HepG2 (cell line): ENCODE results near the gene NDUFB10. TPM values are rescaled to one million over a fixed set of nuclear protein-coding genes. Genes with fewer than 3 reads are reported as not detected.

Source experiments
- GABPB1 ChIP-seq: IDR thresholded peaks from 2 replicates; pipeline ENCODE4 v1.6.1; 2016; ENCODE audit warnings: mild to moderate bottlenecking, missing genetic modification reagents, moderate library complexity, missing compliant biosample characterization
- MLXIP ChIP-seq: sonication (generic); formaldehyde crosslinking; IDR thresholded peaks from 2 replicates; pipeline ENCODE4 v1.9.0; 2021; ENCODE audit warnings: missing genetic modification reagents, borderline replicate concordance
- NFIB ChIP-seq: sonication (generic); formaldehyde crosslinking; IDR thresholded peaks from 2 replicates; pipeline ENCODE4 v1.9.0; 2021; ENCODE audit warnings: missing genetic modification reagents, mild to moderate bottlenecking, borderline replicate concordance
- polyA plus RNA-seq, 8 experiments: library from polyadenylated mRNA; depleted of rRNA in 3 of 8; stranded (reverse) in 7 of 8; unstranded in 1 of 8; fragments of >200 nt; fragmentation: Illumina TruSeq in 4 of 8; extraction: Trizol in 4 of 8; gene quantifications; 2 replicates each; pipeline versions ENCODE4 v1.2.1 to v1.2.3, GENCODE V29; 2011 to 2016; ENCODE audit warnings: low read depth in 4 of 8, missing spikeins in 1 of 8, mixed read lengths in 1 of 8; ENCODE audit not compliant: insufficient read depth in 1 of 8
- total RNA-seq, 5 experiments: library from RNA; depleted of rRNA; stranded (reverse); fragments of >200 nt; fragmentation: Illumina TruSeq; extraction: Trizol; gene quantifications; 2 replicates each; pipeline ENCODE4 v1.2.3, GENCODE V29; 2016; ENCODE audit warnings: low read depth in 1 of 5
- TF ChIP-seq, protein P1 (sequence below): sonication (generic); formaldehyde crosslinking; IDR thresholded peaks from 2 replicates; pipeline ENCODE4 v1.4.0; 2020; ENCODE audit warnings: missing genetic modification reagents
- TF ChIP-seq, protein P2 (sequence below), 2 experiments: sonication (generic) in 1 of 2; formaldehyde crosslinking in 1 of 2; IDR thresholded peaks; 2 replicates each; pipeline versions ENCODE4 v1.6.1 to v1.9.0; 2014 to 2022; ENCODE audit warnings: antibody characterized with exemption in 1 of 2, borderline replicate concordance in 1 of 2, inconsistent platforms in 1 of 2, low read depth in 1 of 2, missing genetic modification reagents in 1 of 2

Gene NDUFB10
- total and polyA plus RNA-seq, 2 of the 13 experiments (the other 11 are each of a cell fraction or from before 2014, with no cell fraction given), result 68.6 to 157 TPM

- TF ChIP-seq, protein P1, sequence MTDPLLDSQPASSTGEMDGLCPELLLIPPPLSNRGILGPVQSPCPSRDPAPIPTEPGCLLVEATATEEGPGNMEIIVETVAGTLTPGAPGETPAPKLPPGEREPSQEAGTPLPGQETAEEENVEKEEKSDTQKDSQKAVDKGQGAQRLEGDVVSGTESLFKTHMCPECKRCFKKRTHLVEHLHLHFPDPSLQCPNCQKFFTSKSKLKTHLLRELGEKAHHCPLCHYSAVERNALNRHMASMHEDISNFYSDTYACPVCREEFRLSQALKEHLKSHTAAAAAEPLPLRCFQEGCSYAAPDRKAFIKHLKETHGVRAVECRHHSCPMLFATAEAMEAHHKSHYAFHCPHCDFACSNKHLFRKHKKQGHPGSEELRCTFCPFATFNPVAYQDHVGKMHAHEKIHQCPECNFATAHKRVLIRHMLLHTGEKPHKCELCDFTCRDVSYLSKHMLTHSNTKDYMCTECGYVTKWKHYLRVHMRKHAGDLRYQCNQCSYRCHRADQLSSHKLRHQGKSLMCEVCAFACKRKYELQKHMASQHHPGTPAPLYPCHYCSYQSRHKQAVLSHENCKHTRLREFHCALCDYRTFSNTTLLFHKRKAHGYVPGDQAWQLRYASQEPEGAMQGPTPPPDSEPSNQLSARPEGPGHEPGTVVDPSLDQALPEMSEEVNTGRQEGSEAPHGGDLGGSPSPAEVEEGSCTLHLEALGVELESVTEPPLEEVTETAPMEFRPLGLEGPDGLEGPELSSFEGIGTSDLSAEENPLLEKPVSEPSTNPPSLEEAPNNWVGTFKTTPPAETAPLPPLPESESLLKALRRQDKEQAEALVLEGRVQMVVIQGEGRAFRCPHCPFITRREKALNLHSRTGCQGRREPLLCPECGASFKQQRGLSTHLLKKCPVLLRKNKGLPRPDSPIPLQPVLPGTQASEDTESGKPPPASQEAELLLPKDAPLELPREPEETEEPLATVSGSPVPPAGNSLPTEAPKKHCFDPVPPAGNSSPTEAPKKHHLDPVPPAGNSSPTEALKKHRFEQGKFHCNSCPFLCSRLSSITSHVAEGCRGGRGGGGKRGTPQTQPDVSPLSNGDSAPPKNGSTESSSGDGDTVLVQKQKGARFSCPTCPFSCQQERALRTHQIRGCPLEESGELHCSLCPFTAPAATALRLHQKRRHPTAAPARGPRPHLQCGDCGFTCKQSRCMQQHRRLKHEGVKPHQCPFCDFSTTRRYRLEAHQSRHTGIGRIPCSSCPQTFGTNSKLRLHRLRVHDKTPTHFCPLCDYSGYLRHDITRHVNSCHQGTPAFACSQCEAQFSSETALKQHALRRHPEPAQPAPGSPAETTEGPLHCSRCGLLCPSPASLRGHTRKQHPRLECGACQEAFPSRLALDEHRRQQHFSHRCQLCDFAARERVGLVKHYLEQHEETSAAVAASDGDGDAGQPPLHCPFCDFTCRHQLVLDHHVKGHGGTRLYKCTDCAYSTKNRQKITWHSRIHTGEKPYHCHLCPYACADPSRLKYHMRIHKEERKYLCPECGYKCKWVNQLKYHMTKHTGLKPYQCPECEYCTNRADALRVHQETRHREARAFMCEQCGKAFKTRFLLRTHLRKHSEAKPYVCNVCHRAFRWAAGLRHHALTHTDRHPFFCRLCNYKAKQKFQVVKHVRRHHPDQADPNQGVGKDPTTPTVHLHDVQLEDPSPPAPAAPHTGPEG (CRISPR knock-in tag), result no peak
- no peak for TF ChIP-seq MLXIP
- TF ChIP-seq NFIB (CRISPR knock-in tag), result no peak
- TF ChIP-seq, protein P2, sequence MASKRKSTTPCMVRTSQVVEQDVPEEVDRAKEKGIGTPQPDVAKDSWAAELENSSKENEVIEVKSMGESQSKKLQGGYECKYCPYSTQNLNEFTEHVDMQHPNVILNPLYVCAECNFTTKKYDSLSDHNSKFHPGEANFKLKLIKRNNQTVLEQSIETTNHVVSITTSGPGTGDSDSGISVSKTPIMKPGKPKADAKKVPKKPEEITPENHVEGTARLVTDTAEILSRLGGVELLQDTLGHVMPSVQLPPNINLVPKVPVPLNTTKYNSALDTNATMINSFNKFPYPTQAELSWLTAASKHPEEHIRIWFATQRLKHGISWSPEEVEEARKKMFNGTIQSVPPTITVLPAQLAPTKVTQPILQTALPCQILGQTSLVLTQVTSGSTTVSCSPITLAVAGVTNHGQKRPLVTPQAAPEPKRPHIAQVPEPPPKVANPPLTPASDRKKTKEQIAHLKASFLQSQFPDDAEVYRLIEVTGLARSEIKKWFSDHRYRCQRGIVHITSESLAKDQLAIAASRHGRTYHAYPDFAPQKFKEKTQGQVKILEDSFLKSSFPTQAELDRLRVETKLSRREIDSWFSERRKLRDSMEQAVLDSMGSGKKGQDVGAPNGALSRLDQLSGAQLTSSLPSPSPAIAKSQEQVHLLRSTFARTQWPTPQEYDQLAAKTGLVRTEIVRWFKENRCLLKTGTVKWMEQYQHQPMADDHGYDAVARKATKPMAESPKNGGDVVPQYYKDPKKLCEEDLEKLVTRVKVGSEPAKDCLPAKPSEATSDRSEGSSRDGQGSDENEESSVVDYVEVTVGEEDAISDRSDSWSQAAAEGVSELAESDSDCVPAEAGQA (IDR thresholded peaks at IDR 0.05; ENCODE audit: low read depth), result no peak
- TF ChIP-seq, protein P2 (CRISPR knock-in tag; IDR thresholded peaks at IDR 0.05; ENCODE audit: borderline replicate concordance), result no peak
- peak; percentile 33; the same call in 1 of the 2 replicates for TF ChIP-seq GABPB1
Observed at GRCh38 chr16:1909561-1910231, 49.6 kb upstream of the NDUFB10 start (continued).
